ENCODE results near the gene ADAR.

DNA sequence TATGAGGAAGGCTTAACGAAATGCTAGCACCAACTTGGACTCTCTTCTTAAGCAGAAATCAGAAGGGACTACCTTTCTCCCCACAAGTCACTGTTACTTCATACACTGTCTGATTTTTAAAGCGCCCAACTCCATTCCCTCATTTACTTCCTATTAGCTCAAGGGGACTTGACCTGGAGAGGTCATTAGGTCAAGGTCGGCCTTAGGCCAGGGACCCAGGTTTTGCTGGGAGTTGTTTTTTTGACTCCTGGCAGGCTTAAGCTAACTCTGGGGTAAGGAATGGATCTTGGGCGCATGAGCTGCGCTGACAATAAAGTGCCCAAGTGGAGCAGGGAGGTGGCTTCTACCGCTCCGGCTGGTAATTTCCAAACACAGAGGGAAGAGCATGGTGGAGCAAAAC lies 16.8 kb downstream of the ADAR start:
- TF ChIP-seq, protein P1, sequence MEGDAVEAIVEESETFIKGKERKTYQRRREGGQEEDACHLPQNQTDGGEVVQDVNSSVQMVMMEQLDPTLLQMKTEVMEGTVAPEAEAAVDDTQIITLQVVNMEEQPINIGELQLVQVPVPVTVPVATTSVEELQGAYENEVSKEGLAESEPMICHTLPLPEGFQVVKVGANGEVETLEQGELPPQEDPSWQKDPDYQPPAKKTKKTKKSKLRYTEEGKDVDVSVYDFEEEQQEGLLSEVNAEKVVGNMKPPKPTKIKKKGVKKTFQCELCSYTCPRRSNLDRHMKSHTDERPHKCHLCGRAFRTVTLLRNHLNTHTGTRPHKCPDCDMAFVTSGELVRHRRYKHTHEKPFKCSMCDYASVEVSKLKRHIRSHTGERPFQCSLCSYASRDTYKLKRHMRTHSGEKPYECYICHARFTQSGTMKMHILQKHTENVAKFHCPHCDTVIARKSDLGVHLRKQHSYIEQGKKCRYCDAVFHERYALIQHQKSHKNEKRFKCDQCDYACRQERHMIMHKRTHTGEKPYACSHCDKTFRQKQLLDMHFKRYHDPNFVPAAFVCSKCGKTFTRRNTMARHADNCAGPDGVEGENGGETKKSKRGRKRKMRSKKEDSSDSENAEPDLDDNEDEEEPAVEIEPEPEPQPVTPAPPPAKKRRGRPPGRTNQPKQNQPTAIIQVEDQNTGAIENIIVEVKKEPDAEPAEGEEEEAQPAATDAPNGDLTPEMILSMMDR (conservative IDR thresholded peaks at IDR 0.05; ENCODE audit: low read depth, low read length): no peak
- no peak for TF ChIP-seq EZH2 (IDR thresholded peaks at IDR 0.05; ENCODE audit: borderline replicate concordance, low read depth, low read length, poor library complexity, severe bottlenecking)
